Head of caudate nucleus (tissue), 42 donors: ENCODE measurements around the gene ZIC5.

Source experiments
- DNase-seq, 42 donors: peaks; one replicate each; pipeline versions ENCODE4 v3.0.0 to v3.0.0-alpha.2; 2020 to 2021; ENCODE audit warnings: mixed read lengths in 7 of 42
- intact Hi-C: fragments of 100-400 bp; cut with DNase I; formaldehyde crosslinking; loops from one replicate; pipeline ENCODE4 v1.15.0; 2022

Gene ZIC5

GRCh38 chr13:99922631-99923404 lies 48.7 kb downstream of the ZIC5 start:
- DNase-seq: no peak
- intact Hi-C loops: no loop called here

DNA sequence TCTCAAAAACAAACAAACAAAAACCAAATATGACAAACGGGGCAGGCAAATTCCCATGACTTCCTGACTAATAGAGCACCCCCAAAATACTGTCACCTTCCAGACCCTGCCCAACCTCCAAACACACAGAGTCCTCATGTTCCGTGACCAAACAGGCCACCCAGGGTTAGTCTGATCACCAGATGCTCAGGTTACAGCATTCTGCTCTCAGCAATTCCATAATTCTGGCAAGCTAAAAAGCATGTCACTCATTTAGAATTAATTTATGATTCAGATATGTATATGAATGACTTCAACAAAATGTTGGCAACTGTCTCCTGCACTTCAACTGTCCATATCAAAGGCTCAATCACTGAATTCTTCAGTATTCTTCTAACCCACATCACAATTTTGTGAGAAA lies 52.4 kb downstream of the ZIC5 start:
- intact Hi-C loops: loop anchor here (10.0 kb wide), 1 partner anchor 316 kb away; no protein-coding TSS in a partner anchor
- DNase-seq: no peak

DNA sequence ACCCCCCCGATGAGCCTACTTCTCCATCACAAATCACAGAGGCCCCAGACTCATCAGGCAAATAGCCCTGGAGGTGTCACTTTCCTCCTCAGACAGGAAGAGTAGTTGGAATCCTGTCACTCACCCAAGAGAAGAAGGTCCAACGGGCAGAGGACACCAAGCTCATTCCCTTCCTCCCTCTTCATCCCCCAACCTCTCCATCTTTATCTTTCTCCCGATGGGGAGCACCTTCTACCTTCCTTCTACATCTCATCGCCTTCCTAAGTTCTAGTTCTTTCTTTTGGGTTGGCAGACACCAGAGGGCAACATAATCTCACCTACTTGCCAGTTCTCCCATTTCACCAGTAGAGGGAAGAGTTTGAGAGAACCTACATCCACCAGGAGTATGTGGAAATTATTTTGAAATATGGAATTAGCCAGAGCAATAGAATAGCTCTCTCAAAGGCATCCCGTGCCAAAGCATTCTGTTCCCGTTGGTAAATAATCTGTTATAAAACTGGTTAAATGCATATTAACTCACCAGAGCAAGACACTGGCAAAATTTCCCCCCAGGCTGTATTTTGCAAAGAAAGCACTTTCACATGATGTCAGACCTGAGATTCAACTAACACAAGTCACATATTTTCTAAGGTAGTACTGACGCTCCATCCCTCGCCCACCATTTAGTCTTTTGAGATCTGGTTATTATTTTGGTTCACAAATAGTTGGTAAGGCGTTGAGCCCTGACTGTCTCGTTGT lies 55.0 kb downstream of the ZIC5 start:
- DNase-seq: peak in 12 of 42 donors; percentile 26 to 61 (median 40)

DNA sequence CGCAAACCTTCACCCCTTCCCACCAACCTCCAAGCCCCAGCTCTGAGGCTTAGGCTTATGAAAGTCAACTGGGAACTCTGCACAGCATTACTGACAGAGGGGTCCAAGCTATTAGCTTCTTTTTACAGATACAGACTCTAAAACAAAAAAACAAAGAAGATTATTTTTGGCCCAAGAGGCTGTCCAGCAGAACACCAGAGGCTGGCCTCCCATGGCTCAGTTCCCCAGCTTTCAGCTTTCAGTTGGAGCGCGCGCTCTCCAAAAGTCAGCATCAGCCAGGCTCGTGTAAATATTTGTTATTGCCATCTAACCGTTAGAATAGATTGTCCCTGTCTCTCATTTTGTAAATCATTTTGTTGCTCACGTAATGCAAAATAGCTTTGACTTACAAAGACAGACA lies 58.4 kb downstream of the ZIC5 start:
- intact Hi-C loops: loop anchor here (10.0 kb wide), 1 partner anchor 322 kb away; no protein-coding TSS in a partner anchor
- no peak for DNase-seq

More for the DNA sequence above, 55.0 kb downstream of the ZIC5 start:
- intact Hi-C loops: loop anchor here (10.0 kb wide), 1 partner anchor 318 kb away; no protein-coding TSS in a partner anchor
